Measurements from ENCODE around the gene PPIL1. TPM values are rescaled to one million over a fixed set of nuclear protein-coding genes. Genes with fewer than 3 reads are reported as not detected.
A peak's percentile ranks its signal among the peaks of the same experiment; 100 is the strongest.

PPIL1 gene
- total RNA-seq, 4 donors from 2014 or later = 13.5 to 28.5 (median 24.0) TPM

- H3K36me3 ChIP-seq = peaks cover 0 to 19% of the 10 kb centered on the region in 2 donors
- peak overlapping the region in 2 of 4 donors; percentile 4 for H3K27ac ChIP-seq
- TF ChIP-seq CTCF (IDR thresholded peaks at IDR 0.05) = no peak
- TF ChIP-seq POLR2A (IDR thresholded peaks at IDR 0.05) = no peak
- TF ChIP-seq EP300 (IDR thresholded peaks at IDR 0.05) = no peak
- peak; percentile 39 for TF ChIP-seq POLR2AphosphoS5 (IDR thresholded peaks at IDR 0.05)
- no peak for ATAC-seq
- peaks cover 0 to 48% (median 4%) of the 10 kb centered on the region in 3 donors for H3K4me1 ChIP-seq
- H3K27me3 ChIP-seq = no peaks in the 10 kb centered on the region
- H3K4me3 ChIP-seq = no peak overlapping the region
- H3K9me3 ChIP-seq = no peaks in the 10 kb centered on the region
- 62 to 76% methylated on average over 3 to 5 of the region's 8 CpGs for WGBS, 2 donors (ENCODE audit: low coverage in 1 of 2)
These were observed 18.3 kb downstream of the PPIL1 start for GRCh38 chr6:36856277-36856676.

- peak overlapping the region in 2 of 4 donors; percentile 4 for H3K27ac ChIP-seq
- H3K4me3 ChIP-seq = no peak overlapping the region
- no peak for ATAC-seq
- H3K36me3 ChIP-seq = peaks cover 0 to 19% of the 10 kb centered on the region in 2 donors
- no peaks in the 10 kb centered on the region for H3K27me3 ChIP-seq
- 100% methylated on average over 1 of the region's 10 CpGs; no CpG with 5 or more reads in 1 of the 2 donors for WGBS, 2 donors (ENCODE audit: low coverage in 1 of 2)
- H3K9me3 ChIP-seq = no peaks in the 10 kb centered on the region
- H3K4me1 ChIP-seq = peaks cover 0 to 53% (median 4%) of the 10 kb centered on the region in 3 donors
- no peak for TF ChIP-seq POLR2A (IDR thresholded peaks at IDR 0.05)
- no peak for TF ChIP-seq EP300 (IDR thresholded peaks at IDR 0.05)
- TF ChIP-seq CTCF (IDR thresholded peaks at IDR 0.05) = no peak
- TF ChIP-seq POLR2AphosphoS5 (IDR thresholded peaks at IDR 0.05) = no peak
These were observed 18.9 kb downstream of the PPIL1 start for GRCh38 chr6:36855750-36856149.

GRCh38 chr6:36853325-36853724 is 21.3 kb downstream of the PPIL1 start:
- Histone ChIP-seq H3K36me3 (peaks cover 0 to 19% of the 10 kb centered on the region in 2 donors), H3K9me3 (no peaks in the 10 kb centered on the region), H3K4me3 (no peak overlapping the region), H3K27ac (peak overlapping the region in 3 of 4 donors; percentile 9 to 48 (median 48)), H3K4me1 (peaks cover 0 to 51% (median 0%) of the 10 kb centered on the region in 3 donors), H3K27me3 (no peaks in the 10 kb centered on the region)
- no peak for TF ChIP-seq CTCF (IDR thresholded peaks at IDR 0.05)
- TF ChIP-seq POLR2AphosphoS5 (IDR thresholded peaks at IDR 0.05) = peak; percentile 52
- no peak for TF ChIP-seq POLR2A (IDR thresholded peaks at IDR 0.05)
- ATAC-seq = peak; percentile 82
- WGBS, 2 donors (ENCODE audit: low coverage in 1 of 2) = 55 to 71% methylated on average over 5 of the region's 5 CpGs

GRCh38 chr6:36852481-36853147 is 22.0 kb downstream of the PPIL1 start:
- peaks cover 0 to 48% (median 0%) of the 10 kb centered on the region in 3 donors for H3K4me1 ChIP-seq
- H3K27ac ChIP-seq = peak overlapping the region in 3 of 4 donors; percentile 9 to 48 (median 48)
- H3K9me3 ChIP-seq = no peaks in the 10 kb centered on the region
- H3K4me3 ChIP-seq = no peak overlapping the region
- WGBS, 2 donors (ENCODE audit: low coverage in 1 of 2) = 88 to 90% methylated on average over 1 to 2 of the region's 4 CpGs
- no peaks in the 10 kb centered on the region for H3K27me3 ChIP-seq
- no peak for TF ChIP-seq CTCF (IDR thresholded peaks at IDR 0.05)
- no peak for TF ChIP-seq POLR2AphosphoS5 (IDR thresholded peaks at IDR 0.05)
- TF ChIP-seq POLR2A (IDR thresholded peaks at IDR 0.05) = no peak
- no peak for TF ChIP-seq EP300 (IDR thresholded peaks at IDR 0.05)
- peaks cover 0 to 19% of the 10 kb centered on the region in 2 donors for H3K36me3 ChIP-seq
- no peak for ATAC-seq

- TF ChIP-seq POLR2AphosphoS5 (IDR thresholded peaks at IDR 0.05) (no peak), CTCF (IDR thresholded peaks at IDR 0.05) (no peak), EP300 (IDR thresholded peaks at IDR 0.05) (no peak), POLR2A (IDR thresholded peaks at IDR 0.05) (no peak)
- no peaks in the 10 kb centered on the region for H3K9me3 ChIP-seq
- peak overlapping the region in 3 of 4 donors; percentile 21 to 57 (median 44) for H3K27ac ChIP-seq
- no peaks in the 10 kb centered on the region for H3K27me3 ChIP-seq
- no peak for ATAC-seq
- no peak overlapping the region for H3K4me3 ChIP-seq
- WGBS, 2 donors (ENCODE audit: low coverage in 1 of 2) = 40 to 86% methylated on average over 1 to 4 of the region's 4 CpGs
- H3K36me3 ChIP-seq = peaks cover 0 to 19% of the 10 kb centered on the region in 2 donors
- H3K4me1 ChIP-seq = peaks cover 0 to 46% (median 0%) of the 10 kb centered on the region in 3 donors
These were observed 23.0 kb downstream of the PPIL1 start for GRCh38 chr6:36851626-36852025.
